Measurements from ENCODE around the gene TPTE2.
"Not testable (repeated sequence)": the region's sequence is repeated elsewhere in the genome, so short reads cannot be mapped to it uniquely, and the experiment has no call there.

DNA sequence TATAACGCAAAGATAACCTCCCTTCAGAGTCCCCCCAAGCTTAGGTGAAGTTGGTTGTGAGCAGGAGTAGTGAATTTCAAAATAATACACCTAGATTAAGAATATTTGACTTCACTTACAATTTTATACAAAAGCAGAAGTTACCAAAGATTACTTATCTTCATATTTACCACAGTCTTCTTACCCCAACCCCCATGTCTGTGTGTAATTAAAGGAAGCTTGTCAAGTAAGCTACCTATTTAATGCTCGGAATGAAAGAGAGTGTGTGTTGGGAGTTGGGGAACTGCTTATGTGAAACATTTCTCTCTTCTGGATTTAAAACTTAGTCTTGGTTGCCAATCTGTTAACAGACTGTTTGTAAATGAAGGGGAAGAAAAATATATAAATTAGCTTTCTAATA, 139.1 kb downstream of the TPTE2 start:
- TF ChIP-seq MEIS1 (CRISPR knock-in tag; IDR thresholded peaks at IDR 0.05; ENCODE audit: borderline replicate concordance); ZBTB8A (tag by site-specific recombination; IDR thresholded peaks at IDR 0.05); ZNF792 (tag by site-specific recombination; IDR thresholded peaks at IDR 0.05); YY1 (tag by site-specific recombination; IDR thresholded peaks at IDR 0.05); BCL11B (tag by site-specific recombination; IDR thresholded peaks at IDR 0.05; ENCODE audit: low read depth); HOXA7 (CRISPR knock-in tag; IDR thresholded peaks at IDR 0.05; ENCODE audit: borderline replicate concordance): not testable (repeated sequence)
- TF ChIP-seq, protein P1, sequence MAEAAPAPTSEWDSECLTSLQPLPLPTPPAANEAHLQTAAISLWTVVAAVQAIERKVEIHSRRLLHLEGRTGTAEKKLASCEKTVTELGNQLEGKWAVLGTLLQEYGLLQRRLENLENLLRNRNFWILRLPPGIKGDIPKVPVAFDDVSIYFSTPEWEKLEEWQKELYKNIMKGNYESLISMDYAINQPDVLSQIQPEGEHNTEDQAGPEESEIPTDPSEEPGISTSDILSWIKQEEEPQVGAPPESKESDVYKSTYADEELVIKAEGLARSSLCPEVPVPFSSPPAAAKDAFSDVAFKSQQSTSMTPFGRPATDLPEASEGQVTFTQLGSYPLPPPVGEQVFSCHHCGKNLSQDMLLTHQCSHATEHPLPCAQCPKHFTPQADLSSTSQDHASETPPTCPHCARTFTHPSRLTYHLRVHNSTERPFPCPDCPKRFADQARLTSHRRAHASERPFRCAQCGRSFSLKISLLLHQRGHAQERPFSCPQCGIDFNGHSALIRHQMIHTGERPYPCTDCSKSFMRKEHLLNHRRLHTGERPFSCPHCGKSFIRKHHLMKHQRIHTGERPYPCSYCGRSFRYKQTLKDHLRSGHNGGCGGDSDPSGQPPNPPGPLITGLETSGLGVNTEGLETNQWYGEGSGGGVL (tag by site-specific recombination; IDR thresholded peaks at IDR 0.05), result not testable (repeated sequence)
- TF ChIP-seq, protein P2, sequence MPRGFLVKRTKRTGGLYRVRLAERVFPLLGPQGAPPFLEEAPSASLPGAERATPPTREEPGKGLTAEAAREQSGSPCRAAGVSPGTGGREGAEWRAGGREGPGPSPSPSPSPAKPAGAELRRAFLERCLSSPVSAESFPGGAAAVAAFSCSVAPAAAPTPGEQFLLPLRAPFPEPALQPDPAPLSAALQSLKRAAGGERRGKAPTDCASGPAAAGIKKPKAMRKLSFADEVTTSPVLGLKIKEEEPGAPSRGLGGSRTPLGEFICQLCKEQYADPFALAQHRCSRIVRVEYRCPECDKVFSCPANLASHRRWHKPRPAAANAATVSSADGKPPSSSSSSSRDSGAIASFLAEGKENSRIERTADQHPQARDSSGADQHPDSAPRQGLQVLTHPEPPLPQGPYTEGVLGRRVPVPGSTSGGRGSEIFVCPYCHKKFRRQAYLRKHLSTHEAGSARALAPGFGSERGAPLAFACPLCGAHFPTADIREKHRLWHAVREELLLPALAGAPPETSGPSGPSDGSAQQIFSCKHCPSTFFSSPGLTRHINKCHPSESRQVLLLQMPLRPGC (tag by site-specific recombination; IDR thresholded peaks at IDR 0.05), result not testable (repeated sequence)
- TF ChIP-seq, protein P3, sequence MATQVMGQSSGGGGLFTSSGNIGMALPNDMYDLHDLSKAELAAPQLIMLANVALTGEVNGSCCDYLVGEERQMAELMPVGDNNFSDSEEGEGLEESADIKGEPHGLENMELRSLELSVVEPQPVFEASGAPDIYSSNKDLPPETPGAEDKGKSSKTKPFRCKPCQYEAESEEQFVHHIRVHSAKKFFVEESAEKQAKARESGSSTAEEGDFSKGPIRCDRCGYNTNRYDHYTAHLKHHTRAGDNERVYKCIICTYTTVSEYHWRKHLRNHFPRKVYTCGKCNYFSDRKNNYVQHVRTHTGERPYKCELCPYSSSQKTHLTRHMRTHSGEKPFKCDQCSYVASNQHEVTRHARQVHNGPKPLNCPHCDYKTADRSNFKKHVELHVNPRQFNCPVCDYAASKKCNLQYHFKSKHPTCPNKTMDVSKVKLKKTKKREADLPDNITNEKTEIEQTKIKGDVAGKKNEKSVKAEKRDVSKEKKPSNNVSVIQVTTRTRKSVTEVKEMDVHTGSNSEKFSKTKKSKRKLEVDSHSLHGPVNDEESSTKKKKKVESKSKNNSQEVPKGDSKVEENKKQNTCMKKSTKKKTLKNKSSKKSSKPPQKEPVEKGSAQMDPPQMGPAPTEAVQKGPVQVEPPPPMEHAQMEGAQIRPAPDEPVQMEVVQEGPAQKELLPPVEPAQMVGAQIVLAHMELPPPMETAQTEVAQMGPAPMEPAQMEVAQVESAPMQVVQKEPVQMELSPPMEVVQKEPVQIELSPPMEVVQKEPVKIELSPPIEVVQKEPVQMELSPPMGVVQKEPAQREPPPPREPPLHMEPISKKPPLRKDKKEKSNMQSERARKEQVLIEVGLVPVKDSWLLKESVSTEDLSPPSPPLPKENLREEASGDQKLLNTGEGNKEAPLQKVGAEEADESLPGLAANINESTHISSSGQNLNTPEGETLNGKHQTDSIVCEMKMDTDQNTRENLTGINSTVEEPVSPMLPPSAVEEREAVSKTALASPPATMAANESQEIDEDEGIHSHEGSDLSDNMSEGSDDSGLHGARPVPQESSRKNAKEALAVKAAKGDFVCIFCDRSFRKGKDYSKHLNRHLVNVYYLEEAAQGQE (tag by site-specific recombination; IDR thresholded peaks at IDR 0.05), result not testable (repeated sequence)

Data from HEK293 (cell line).